Neural progenitor cell (in vitro differentiated cells): Measurements from ENCODE around the gene SORBS2.

Experiments
- CTCF ChIP-seq: fragments of 200-600 bp; sonication (generic); IDR thresholded peaks from 2 replicates; pipeline ENCODE4 v1.5.1; 2017; ENCODE audit warnings: antibody characterized with exemption, mild to moderate bottlenecking
- EZH2 ChIP-seq: fragments of 200-600 bp; sonication (generic); IDR thresholded peaks from 2 replicates; pipeline ENCODE4 v1.6.1; 2017; ENCODE audit warnings: antibody characterized with exemption, mild to moderate bottlenecking, moderate library complexity
- EZH2phosphoT487 ChIP-seq: fragments of 200-600 bp; sonication (generic); IDR thresholded peaks from 2 replicates; pipeline ENCODE4 v1.6.1; 2017; ENCODE audit warnings: antibody characterized with exemption

- TF ChIP-seq CTCF = no peak
- TF ChIP-seq EZH2 = no peak
- TF ChIP-seq EZH2phosphoT487 = no peak
Measured at GRCh38 chr4:185754961-185755360, 57.0 kb downstream of the SORBS2 start.
